Retinal pigment epithelial cell (primary cell): Measurements from ENCODE around the gene PPP1R13L.
A peak's percentile ranks its signal among the peaks of the same experiment; 100 is the strongest.

Experiments used
- DNase-seq: peaks from one replicate; pipeline ENCODE4 v3.0.0-alpha.2; 2010; ENCODE audit warnings: low read depth
- H3K4me3 ChIP-seq: 2 replicates; pipeline ENCODE4 v1.5.1; 2011; ENCODE audit warnings: mild to moderate bottlenecking, low read length, control low read depth, moderate library complexity
- TF ChIP-seq, protein P1 (sequence below): conservative IDR thresholded peaks from 2 replicates; pipeline ENCODE4 v1.5.1; 2011; ENCODE audit warnings: low read depth, low read length, control low read depth, inconsistent platforms

Gene PPP1R13L

DNA sequence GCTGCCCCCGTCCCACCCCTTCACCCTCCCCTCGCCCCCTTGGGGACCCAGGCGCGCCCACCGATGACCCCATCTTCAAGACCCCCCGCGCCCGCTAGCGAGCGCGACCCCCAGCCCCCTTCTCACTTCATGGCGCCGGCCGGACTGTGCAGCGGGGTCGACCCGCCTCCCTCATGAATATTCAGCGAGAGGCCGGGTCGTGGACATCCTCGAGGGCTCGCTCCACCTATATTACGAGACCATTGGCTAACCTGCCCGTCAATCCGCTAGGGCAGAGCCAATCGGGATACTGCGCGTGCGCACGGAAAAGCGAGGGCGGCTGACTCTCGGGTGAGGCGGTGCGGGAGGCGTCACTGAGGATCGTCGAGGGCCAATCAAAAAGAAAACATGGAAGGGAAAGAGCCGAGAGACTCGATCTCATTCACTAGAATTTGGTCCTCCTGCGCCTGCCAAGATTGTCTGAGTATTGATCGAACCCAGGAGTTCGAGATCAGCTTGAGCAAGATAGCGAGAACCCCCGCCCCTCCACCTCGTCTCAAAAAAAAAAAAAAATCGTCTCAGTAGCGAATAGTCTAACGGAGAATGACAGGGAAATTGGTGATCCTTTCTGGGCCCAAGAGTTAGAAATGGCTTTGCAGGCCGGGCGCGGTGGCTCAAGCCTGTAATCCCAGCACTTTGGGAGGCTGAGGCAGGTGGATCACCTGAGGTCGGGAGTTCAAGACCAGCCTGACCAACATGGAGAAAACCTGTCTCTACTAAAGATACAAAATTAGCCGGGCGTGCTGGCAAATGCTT is 34.3 kb downstream of the PPP1R13L start, which contains the start of gene ERCC2:
Gene ERCC2 (minus strand): TSS at position 164 of the 795 bp plus-strand sequence. CDS start 33 bp downstream, at position 131.
- peak; percentile 95 for DNase-seq
- TF ChIP-seq, protein P1, sequence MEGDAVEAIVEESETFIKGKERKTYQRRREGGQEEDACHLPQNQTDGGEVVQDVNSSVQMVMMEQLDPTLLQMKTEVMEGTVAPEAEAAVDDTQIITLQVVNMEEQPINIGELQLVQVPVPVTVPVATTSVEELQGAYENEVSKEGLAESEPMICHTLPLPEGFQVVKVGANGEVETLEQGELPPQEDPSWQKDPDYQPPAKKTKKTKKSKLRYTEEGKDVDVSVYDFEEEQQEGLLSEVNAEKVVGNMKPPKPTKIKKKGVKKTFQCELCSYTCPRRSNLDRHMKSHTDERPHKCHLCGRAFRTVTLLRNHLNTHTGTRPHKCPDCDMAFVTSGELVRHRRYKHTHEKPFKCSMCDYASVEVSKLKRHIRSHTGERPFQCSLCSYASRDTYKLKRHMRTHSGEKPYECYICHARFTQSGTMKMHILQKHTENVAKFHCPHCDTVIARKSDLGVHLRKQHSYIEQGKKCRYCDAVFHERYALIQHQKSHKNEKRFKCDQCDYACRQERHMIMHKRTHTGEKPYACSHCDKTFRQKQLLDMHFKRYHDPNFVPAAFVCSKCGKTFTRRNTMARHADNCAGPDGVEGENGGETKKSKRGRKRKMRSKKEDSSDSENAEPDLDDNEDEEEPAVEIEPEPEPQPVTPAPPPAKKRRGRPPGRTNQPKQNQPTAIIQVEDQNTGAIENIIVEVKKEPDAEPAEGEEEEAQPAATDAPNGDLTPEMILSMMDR, result no peak
- H3K4me3 ChIP-seq, result peak within 1 kb of the TSS; percentile 79

DNA sequence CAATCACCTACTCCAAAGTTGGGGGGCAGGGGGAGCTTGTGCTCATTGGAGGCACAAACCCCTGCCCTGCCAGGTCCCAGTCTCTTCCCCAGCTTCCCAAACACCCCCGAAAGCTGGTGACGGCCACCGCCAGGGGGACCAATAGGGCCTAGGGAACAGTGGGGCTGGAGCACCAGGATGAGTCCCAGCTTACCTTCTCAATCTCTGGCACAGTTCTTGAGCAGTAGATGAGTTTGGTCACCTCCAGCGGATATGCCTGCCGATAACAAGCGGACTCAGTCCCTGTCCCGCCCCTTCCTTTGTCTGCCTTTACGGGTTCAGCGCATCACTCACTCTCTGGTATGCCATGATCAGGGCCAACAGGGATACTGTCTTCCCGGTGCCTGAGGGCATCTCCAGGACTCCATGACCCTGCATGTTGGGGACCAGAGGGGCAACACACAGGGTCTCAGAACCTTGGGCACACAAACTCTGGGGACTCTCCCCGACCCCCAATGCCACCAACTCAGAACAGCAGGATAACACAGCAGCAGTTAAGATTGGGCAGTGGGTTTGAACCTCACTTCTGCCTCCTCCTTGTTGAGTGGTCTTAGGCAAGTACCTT is 36.0 kb downstream of the PPP1R13L start:
- no peak for DNase-seq
- TF ChIP-seq, protein P1, result no peak
- no peak overlapping the region for H3K4me3 ChIP-seq

DNA sequence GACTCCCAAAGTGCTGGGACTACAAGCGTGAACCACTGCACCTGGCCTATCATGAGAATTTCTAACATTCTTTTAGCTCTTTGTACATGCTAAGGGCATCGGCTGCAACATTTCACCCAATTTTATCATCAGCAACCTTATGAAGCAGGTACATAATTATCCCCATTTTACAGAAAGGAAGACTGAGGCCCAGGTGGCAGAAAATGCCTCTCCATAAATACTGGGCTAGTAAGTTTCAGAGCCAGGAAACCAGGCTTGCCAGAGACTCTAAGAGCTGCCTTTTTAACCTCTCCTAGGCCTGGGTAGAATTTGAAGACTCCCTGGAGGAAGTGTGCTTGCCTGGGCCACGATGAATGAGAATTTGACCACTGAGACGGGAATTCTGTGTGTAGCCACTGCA is 36.7 kb downstream of the PPP1R13L start:
- no peak overlapping the region for H3K4me3 ChIP-seq
- TF ChIP-seq, protein P1, result no peak
- no peak for DNase-seq

DNA sequence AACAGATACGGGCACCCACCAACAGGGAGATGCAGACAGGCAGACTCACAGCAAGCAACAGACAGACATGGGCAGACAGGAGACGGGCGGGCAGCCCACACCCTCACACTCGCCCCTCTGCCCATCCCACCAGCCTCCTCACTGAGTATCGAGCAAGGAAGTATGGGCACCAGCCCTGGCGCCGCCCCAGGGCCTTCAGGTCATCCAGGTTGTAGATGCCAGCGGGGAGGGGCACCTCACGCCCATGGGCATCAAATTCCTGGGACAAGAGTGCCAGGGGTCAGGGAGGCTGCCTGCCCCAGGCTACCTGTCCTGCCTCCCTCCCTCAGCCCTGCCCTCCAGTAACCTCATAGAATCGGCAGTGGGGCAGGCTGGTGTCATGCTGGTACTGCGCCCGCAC is 40.2 kb downstream of the PPP1R13L start:
- no peak overlapping the region for H3K4me3 ChIP-seq
- TF ChIP-seq, protein P1, result no peak
- DNase-seq, result no peak

DNA sequence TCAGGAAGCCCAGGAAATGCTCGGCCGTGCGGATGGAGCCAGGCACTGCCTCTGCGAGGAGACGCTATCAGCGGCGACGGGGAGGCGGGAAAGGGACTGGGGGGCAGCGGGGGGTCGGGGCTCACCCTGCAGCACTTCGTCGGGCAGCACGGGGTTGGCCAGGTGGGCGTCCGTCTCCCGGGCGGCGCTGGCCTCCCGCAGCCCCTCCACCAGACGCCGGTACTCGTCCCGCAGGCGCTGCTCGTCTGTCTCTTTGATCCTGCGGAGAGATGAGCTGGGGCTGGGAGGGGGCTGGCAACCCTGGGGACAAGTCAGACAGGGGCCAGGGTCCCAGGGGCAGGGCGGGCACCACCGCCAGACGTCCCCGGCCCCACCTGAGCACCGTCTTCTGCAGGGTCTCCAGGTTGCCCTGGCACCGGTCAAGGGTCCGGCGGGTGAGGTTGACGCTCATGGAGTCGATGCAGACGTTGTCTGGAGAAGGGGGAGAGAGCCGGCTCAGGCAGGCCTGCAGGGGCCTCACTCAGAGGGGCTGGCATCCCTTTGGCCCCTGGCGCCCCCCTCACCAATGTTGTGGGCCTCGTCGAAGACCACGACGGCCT is 40.9 kb downstream of the PPP1R13L start:
- no peak for DNase-seq
- H3K4me3 ChIP-seq, result no peak overlapping the region
- TF ChIP-seq, protein P1, result no peak

DNA sequence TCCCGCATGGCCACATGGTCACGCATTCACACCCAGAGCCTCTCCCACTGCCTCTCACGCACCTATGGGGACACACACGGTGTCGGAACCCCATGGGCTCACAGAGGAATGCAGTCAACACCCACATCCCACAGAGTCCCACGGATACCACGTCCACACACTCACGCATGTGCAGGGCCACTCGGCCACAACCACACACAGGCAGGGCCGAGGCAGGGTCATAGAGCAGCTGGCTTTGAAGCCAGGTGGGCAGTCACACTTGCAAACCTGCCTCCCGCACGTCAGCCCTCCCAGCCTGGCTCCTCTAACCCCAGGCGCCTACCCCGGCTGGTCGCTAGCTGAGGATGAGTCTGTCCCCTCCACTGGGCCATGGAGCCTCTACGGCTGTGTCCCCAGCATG is 42.6 kb downstream of the PPP1R13L start:
- H3K4me3 ChIP-seq, result no peak overlapping the region
- TF ChIP-seq, protein P1, result no peak
- no peak for DNase-seq
